Activated CD4-positive, alpha-beta T cell treated with anti-CD3 and anti-CD28 coated beads, Interleukin-2, amount 10 ng/mL, durations not matched to agents 7 days and 5 days (primary cell): Measurements from ENCODE around the gene SUN1. TPM values are rescaled to one million over a fixed set of nuclear protein-coding genes. Genes with fewer than 3 reads are reported as not detected.
"Not testable (repeated sequence)": the region's sequence is repeated elsewhere in the genome, so short reads cannot be mapped to it uniquely, and the experiment has no call there.

Experiments used
- CTCF ChIA-PET: fragments of 350-600 bp; sonication (Branson Sonifier 250); formaldehyde crosslinking; loops from one replicate; lab custom pipeline; 2021; ENCODE audit warnings: antibody characterized with exemption; lab: Charles Lee
- POLR2A ChIA-PET: fragments of 350-600 bp; sonication (Branson Sonifier 250); formaldehyde crosslinking; loops from one replicate; lab custom pipeline; 2021; ENCODE audit warnings: antibody characterized with exemption; lab: Charles Lee
- DNase-seq: peaks from one replicate; pipeline ENCODE4 v3.0.0-alpha.2; 2020
- H3K27ac Mint-ChIP-seq: one replicate; pipeline ENCODE4 v1.8.0; 2021; ENCODE audit warnings: mild to moderate bottlenecking, moderate library complexity, mixed read lengths
- H3K27me3 Mint-ChIP-seq: one replicate; pipeline ENCODE4 v1.8.0; 2021; ENCODE audit warnings: mixed read lengths
- H3K36me3 Mint-ChIP-seq: one replicate; pipeline ENCODE4 v1.8.0; 2021; ENCODE audit warnings: low read depth, mixed read lengths
- H3K4me1 Mint-ChIP-seq: one replicate; pipeline ENCODE4 v1.8.0; 2021; ENCODE audit warnings: mixed read lengths
- H3K4me3 Mint-ChIP-seq: one replicate; pipeline ENCODE4 v1.8.0; 2021; ENCODE audit warnings: mild to moderate bottlenecking, moderate library complexity, mixed read lengths
- H3K9me3 Mint-ChIP-seq: one replicate; pipeline ENCODE4 v1.8.0; 2021; ENCODE audit warnings: mixed read lengths
- total RNA-seq, 2 experiments: library from RNA; stranded (reverse); gene quantifications; one replicate each; pipeline ENCODE4 v1.2.3, GENCODE V29; 2021

Gene SUN1
- total RNA-seq, 2 experiments from 2014 or later, result 76.8 to 78.5 TPM

GRCh38 chr7:868189-868486 lies 35.9 kb downstream of the SUN1 start:
- peaks cover 44% of the 10 kb centered on the region for H3K36me3 Mint-ChIP-seq
- H3K9me3 Mint-ChIP-seq, result no peaks in the 10 kb centered on the region
- no peak for DNase-seq
- H3K27ac Mint-ChIP-seq, result no peak overlapping the region
- ChIA-PET POLR2A (no interaction called here), CTCF (no interaction called here)
- H3K27me3 Mint-ChIP-seq, result no peaks in the 10 kb centered on the region
- no peak overlapping the region for H3K4me3 Mint-ChIP-seq
- H3K4me1 Mint-ChIP-seq, result peaks cover 4% of the 10 kb centered on the region

GRCh38 chr7:869348-869747 lies 37.1 kb downstream of the SUN1 start:
- Mint-ChIP-seq H3K36me3 (peaks cover 47% of the 10 kb centered on the region), H3K9me3 (no peaks in the 10 kb centered on the region), H3K4me1 (peaks cover 14% of the 10 kb centered on the region), H3K27ac (no peak overlapping the region), H3K4me3 (no peak overlapping the region), H3K27me3 (no peaks in the 10 kb centered on the region)
- no peak for DNase-seq
- POLR2A ChIA-PET, result no interaction called here
- CTCF ChIA-PET, result no interaction called here

DNA sequence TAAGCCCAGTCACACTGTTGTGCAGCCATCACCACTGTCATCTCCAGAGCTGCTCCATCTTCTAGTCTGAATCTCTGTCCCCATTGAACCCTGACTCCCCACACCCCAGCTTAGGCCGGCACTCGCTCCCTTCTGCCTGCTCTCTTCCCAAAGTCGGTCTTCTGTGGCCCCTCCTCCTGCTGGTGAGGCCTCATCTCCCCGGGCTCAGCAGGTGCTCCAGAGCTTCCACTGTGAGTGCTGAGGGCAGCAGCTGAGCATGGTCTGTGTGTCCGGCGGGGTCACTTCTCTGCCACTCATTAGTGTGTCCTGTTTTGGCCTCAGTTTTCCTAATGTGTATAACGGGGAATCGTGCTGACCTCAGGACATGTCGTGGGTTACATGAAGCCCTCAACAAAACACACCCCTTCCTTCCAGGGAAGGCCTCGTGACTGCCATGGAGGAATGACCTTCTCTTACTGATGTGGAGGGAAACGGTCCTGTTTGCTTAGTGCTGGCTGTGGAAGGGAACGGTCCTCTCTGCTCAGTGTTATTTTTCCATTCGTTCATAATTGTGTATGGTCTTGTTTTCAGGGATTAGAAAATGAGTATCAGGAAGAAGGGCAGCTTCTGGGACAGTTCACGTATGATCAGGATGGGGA lies 39.7 kb downstream of the SUN1 start:
- no peak overlapping the region for H3K27ac Mint-ChIP-seq
- POLR2A ChIA-PET, result interaction anchor here (0.8 kb wide), 1 partner anchor 664 kb away, joined by 3 read pairs; no protein-coding TSS in a partner anchor
- H3K4me1 Mint-ChIP-seq, result peaks cover 18% of the 10 kb centered on the region

DNA sequence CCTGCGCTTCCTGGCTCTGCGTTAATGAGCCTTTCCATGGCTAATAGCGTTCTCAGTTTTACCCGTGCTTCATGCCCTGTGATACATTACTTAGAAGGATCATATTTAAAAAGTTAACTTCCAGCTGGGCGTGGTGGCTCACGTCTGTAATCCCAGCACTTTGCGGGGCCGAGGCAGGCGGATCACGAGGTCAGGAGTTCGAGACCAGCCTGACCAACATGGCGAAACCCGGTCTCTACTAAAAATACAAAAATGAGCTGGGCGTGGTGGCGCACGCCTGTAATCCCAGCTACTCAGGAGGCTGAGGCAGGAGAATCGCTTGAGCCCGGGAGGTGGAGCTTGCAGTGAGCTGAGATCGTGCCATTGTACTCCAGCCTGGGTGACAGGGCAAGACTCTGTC lies 40.4 kb downstream of the SUN1 start:
- DNase-seq, H3K9me3 Mint-ChIP-seq, H3K27ac Mint-ChIP-seq, H3K27me3 Mint-ChIP-seq, H3K4me3 Mint-ChIP-seq, POLR2A ChIA-PET: not testable (repeated sequence)
- CTCF ChIA-PET, result interaction anchor here (0.7 to 3.5 kb wide), 13 partner anchors 10 to 551 kb away, joined by 3 to 17 read pairs (median 3); no protein-coding TSS in a partner anchor
- peaks cover 31% of the 10 kb centered on the region for H3K36me3 Mint-ChIP-seq
- peaks cover 18% of the 10 kb centered on the region for H3K4me1 Mint-ChIP-seq

More for the DNA sequence above, 39.7 kb downstream of the SUN1 start:
- no peaks in the 10 kb centered on the region for H3K27me3 Mint-ChIP-seq
- CTCF ChIA-PET, result interaction anchor here (0.8 to 3.5 kb wide), 7 partner anchors 11 to 550 kb away, joined by 3 to 17 read pairs (median 3); no protein-coding TSS in a partner anchor
- H3K9me3 Mint-ChIP-seq, result no peaks in the 10 kb centered on the region
- H3K4me3 Mint-ChIP-seq, result no peak overlapping the region
- DNase-seq, result no peak
- H3K36me3 Mint-ChIP-seq, result peaks cover 35% of the 10 kb centered on the region

- peaks cover 25% of the 10 kb centered on the region for H3K4me1 Mint-ChIP-seq
- peaks cover 31% of the 10 kb centered on the region for H3K36me3 Mint-ChIP-seq
- peak; percentile 68 for DNase-seq
- H3K9me3 Mint-ChIP-seq, result no peaks in the 10 kb centered on the region
- H3K27ac Mint-ChIP-seq, result peak overlapping the region; percentile 82
- POLR2A ChIA-PET, result no interaction called here
- CTCF ChIA-PET, result interaction anchor here (0.7 to 3.5 kb wide), 11 partner anchors 11 to 551 kb away, joined by 3 to 17 read pairs (median 4); no protein-coding TSS in a partner anchor
- H3K4me3 Mint-ChIP-seq, result no peak overlapping the region
- no peaks in the 10 kb centered on the region for H3K27me3 Mint-ChIP-seq
These were observed 41.2 kb downstream of the SUN1 start for GRCh38 chr7:873367-874002.

GRCh38 chr7:874031-874749 lies 41.9 kb downstream of the SUN1 start:
- ChIA-PET CTCF (interaction anchor here (0.7 to 3.5 kb wide), 9 partner anchors 16 to 552 kb away, joined by 3 to 17 read pairs (median 5); no protein-coding TSS in a partner anchor), POLR2A (no interaction called here)
- Mint-ChIP-seq H3K9me3 (no peaks in the 10 kb centered on the region), H3K4me3 (no peak overlapping the region), H3K4me1 (peaks cover 29% of the 10 kb centered on the region), H3K36me3 (peaks cover 29% of the 10 kb centered on the region), H3K27ac (peak overlapping the region; percentile 82), H3K27me3 (no peaks in the 10 kb centered on the region)
- DNase-seq, result no peak

GRCh38 chr7:875051-875450 lies 42.8 kb downstream of the SUN1 start:
- Mint-ChIP-seq H3K9me3 (no peaks in the 10 kb centered on the region), H3K27ac (peak overlapping the region; percentile 54), H3K27me3 (no peaks in the 10 kb centered on the region), H3K4me1 (peaks cover 34% of the 10 kb centered on the region), H3K4me3 (no peak overlapping the region), H3K36me3 (peaks cover 27% of the 10 kb centered on the region)
- CTCF ChIA-PET, result interaction anchor here (0.6 to 1.9 kb wide), 4 partner anchors 62 to 206 kb away, joined by 3 to 7 read pairs (median 4); no protein-coding TSS in a partner anchor
- DNase-seq, result no peak
- POLR2A ChIA-PET, result no interaction called here

DNA sequence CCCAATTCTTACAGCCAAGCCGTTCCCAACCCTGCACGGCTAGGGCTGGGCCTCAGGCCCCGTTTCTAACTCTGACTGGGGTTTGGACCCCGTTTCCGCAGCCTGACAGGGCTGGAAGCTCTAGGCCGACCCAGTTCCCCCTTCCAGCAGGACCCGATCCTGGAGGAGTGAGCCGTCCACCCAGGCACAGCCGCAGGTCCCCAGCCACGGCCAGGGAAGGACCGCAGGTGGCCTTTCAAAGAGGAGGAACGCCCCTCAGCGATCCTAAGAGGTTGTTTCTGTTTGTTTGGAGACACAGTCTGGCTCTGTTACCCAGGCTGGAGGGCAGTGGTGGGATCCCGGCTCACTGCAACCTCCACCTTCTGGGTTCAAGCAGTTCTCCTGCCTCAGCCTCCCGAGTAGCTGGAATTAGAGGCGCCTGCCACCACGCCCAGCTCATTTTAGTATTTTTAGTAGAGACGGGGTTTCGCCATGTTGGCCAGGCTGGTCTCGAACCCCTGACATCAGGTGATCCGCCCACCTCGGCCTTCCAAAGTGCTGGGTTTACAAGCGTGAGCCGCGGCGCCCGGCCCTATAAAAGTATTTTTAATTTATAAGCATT lies 43.3 kb downstream of the SUN1 start:
- H3K27ac Mint-ChIP-seq, result peak overlapping the region; percentile 77
- no peaks in the 10 kb centered on the region for H3K27me3 Mint-ChIP-seq
- DNase-seq, result no peak
- peak overlapping the region; percentile 19 for H3K4me3 Mint-ChIP-seq
- H3K9me3 Mint-ChIP-seq, result no peaks in the 10 kb centered on the region
- H3K4me1 Mint-ChIP-seq, result peaks cover 36% of the 10 kb centered on the region
- H3K36me3 Mint-ChIP-seq, result peaks cover 26% of the 10 kb centered on the region
- CTCF ChIA-PET, result interaction anchor here (0.6 to 1.9 kb wide), 4 partner anchors 62 to 207 kb away, joined by 3 to 7 read pairs (median 4); no protein-coding TSS in a partner anchor
- POLR2A ChIA-PET, result interaction anchor here (0.5 kb wide), 1 partner anchor 529 kb away, joined by 3 read pairs; no protein-coding TSS in a partner anchor

DNA sequence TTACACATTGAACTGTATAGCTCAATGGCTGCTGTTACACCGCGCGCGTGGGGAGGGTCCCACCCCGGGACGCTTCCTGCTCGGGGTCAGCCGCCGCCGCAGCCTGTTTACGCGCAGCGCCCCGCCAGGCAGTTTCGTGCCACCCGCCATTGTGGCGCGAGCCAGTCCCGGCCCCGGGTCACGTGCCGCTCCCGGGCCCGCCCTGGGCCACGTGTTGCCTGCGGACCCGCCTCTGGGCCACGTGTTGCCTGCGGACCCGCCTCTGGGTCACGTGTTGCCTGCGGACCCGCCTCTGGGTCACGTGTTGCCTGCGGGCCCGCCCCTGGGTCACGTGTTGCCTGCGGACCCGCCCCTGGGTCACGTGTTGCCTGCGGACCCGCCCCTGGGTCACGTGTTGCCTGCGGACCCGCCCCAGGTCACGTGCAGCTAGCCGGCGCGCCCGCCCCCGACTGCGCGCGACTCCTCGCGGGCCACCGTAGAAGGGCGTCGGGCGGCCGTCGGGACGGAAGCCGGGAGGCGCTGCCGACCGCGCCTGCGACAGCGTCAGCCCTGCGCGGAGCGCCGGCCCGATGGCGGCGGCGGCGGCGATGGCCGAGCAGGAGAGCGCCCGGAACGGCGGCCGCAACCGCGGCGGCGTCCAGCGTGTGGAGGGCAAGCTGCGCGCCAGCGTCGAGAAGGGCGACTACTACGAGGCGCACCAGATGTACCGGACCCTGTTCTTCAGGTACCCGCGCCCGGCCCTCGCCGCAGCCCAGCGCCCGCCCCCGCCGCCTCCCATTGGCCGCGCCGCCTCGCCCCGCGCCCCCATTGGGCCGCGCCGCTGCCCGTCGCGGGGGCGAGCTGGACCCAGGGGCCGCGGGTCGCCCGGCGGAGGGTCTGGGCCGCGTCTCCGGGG lies 44.0 kb downstream of the SUN1 start, which contains the start of gene GET4:
TSS of gene GET4 (plus strand) at position 478 of the 895 bp plus-strand sequence. CDS start at position 570, 92 bp downstream.
- POLR2A ChIA-PET, result interaction anchor here (0.5 kb wide), 1 partner anchor 529 kb away, joined by 3 read pairs; no protein-coding TSS in a partner anchor
- peak; percentile 93 for DNase-seq
- no peaks in the 10 kb centered on the region for H3K9me3 Mint-ChIP-seq
- H3K4me1 Mint-ChIP-seq, result peaks cover 36% of the 10 kb centered on the region
- no peaks in the 10 kb centered on the region for H3K27me3 Mint-ChIP-seq
- CTCF ChIA-PET, result interaction anchor here (1.0 to 1.3 kb wide), 2 partner anchors 63 to 99 kb away, joined by 3 to 4 read pairs; partner anchors contain the start of gene COX19
- H3K36me3 Mint-ChIP-seq, result peaks cover 25% of the 10 kb centered on the region
- H3K4me3 Mint-ChIP-seq, result peak within 1 kb of the TSS; percentile 86
- peak within 1 kb of the TSS; percentile 92 for H3K27ac Mint-ChIP-seq

DNA sequence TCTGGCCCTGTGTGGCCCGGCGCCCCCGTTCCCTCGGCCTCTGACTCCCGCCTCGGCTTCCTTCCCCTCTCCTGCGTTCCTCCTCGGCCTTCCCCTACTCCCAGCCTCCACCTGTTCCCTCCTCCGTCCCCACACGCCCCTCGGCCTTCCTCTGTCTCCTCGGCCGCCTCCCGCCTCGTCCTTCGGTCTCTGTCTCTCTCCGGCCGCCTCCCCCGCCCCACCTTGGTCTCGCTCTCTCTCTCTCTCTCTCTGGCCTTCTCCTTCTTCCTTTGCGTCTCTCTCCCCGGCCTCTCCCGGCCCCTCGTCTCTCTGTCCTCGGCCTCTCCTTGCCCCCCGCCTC lies 44.7 kb downstream of the SUN1 start:
- ChIA-PET CTCF (interaction anchor here (1.0 kb wide), 1 partner anchor 98 kb away, joined by 3 read pairs; the partner anchor contains the start of gene COX19), POLR2A (no interaction called here)
- Mint-ChIP-seq H3K4me3 (peak overlapping the region; percentile 86), H3K4me1 (peaks cover 36% of the 10 kb centered on the region), H3K27ac (peak overlapping the region; percentile 92), H3K36me3 (peaks cover 22% of the 10 kb centered on the region), H3K27me3 (no peaks in the 10 kb centered on the region), H3K9me3 (no peaks in the 10 kb centered on the region)
- peak; percentile 38 for DNase-seq
